Measurements from ENCODE around the gene ZNF688. TPM values are rescaled to one million over a fixed set of nuclear protein-coding genes. Genes with fewer than 3 reads are reported as not detected.

ZNF688 gene
- total and polyA plus RNA-seq, 9 of the 15 experiments (the other 6 are each of a cell fraction or from before 2014, with no cell fraction given): 0.48 to 12.9 (median 4.5) TPM

- TF ChIP-seq THRA (IDR thresholded peaks at IDR 0.05) (no peak), ZNF655 (CRISPR knock-in tag; IDR thresholded peaks at IDR 0.05) (no peak), ATF4 (CRISPR knock-in tag; IDR thresholded peaks at IDR 0.05) (no peak), CBX1 (IDR thresholded peaks at IDR 0.05; ENCODE audit: low read depth) (no peak), AFF1 (IDR thresholded peaks at IDR 0.05; ENCODE audit: low read depth in 1 of 2, partially characterized antibody in 2 of 2) (no peak), MBD2 (IDR thresholded peaks at IDR 0.05; ENCODE audit: borderline replicate concordance, low read depth) (no peak), ZNF282 (CRISPR knock-in tag; IDR thresholded peaks at IDR 0.05) (no peak), E4F1 (CRISPR knock-in tag; IDR thresholded peaks at IDR 0.05; ENCODE audit: borderline replicate concordance) (no peak), NELFE (IDR thresholded peaks at IDR 0.05; ENCODE audit: insufficient read depth, insufficient read length) (no peak), RBM15 (IDR thresholded peaks at IDR 0.05; ENCODE audit: insufficient read depth, low read length) (no peak), POLR3A (IDR thresholded peaks at IDR 0.05; ENCODE audit: borderline replicate concordance, extremely low read depth, insufficient read depth, insufficient read length) (no peak), BCLAF1 (IDR thresholded peaks at IDR 0.05; ENCODE audit: borderline replicate concordance in 1 of 2, control insufficient read depth in 1 of 2, low read depth in 2 of 2, low read length in 1 of 2) (no peak), NFE2 (IDR thresholded peaks at IDR 0.05; ENCODE audit: low read depth) (no peak), NCOA1 (IDR thresholded peaks at IDR 0.05; ENCODE audit: low read depth) (no peak; the same call in 1 of the 2 replicates)
Measured at GRCh38 chr16:30535777-30536190, 35.7 kb downstream of the ZNF688 start (continued).
